Lower leg skin (tissue), 4 donors: ENCODE measurements around the gene SFXN2. TPM values are rescaled to one million over a fixed set of nuclear protein-coding genes. Genes with fewer than 3 reads are reported as not detected.
"Not testable (repeated sequence)": the region's sequence is repeated elsewhere in the genome, so short reads cannot be mapped to it uniquely, and the experiment has no call there.

Source experiments
- DNase-seq, 2 donors: peaks; one replicate each; pipeline ENCODE4 v3.0.0-alpha.2; 2019; ENCODE audit warnings: low spot score in 2 of 2
- H3K4me3 ChIP-seq: fragments of 200-600 bp; sonication (generic); 2 replicates; pipeline ENCODE4 v1.5.1; 2017; ENCODE audit warnings: mild to moderate bottlenecking, low read depth; ENCODE audit not compliant: poor library complexity, severe bottlenecking
- POLR2A ChIP-seq, 2 donors: fragments of 450-650 bp; IDR thresholded peaks; one replicate each; pipeline ENCODE4 v1.6.1; 2016 to 2017; ENCODE audit warnings: antibody characterized with exemption in 2 of 2, mild to moderate bottlenecking in 1 of 2, moderate library complexity in 1 of 2
- WGBS, 2 donors: methylation state at CpG; one replicate each; pipeline ENCODE4 v1.1.5; 2018; 5-methylcytosine and 5-hydroxymethylcytosine counted together
- intact Hi-C: fragments of 100-400 bp; cut with DNase I; formaldehyde crosslinking; loops from one replicate; pipeline ENCODE4 v1.15.0; 2023; ENCODE audit warnings: low total_unique reads
- total RNA-seq, 4 donors: library from RNA; depleted of rRNA; stranded (reverse); fragments of >200 nt; gene quantifications; one replicate each; pipeline ENCODE4 v1.1.0, GENCODE V29; 2016
- TF ChIP-seq, protein P1 (sequence below), 3 donors: fragments of 450-650 bp; IDR thresholded peaks; one replicate each; pipeline ENCODE4 v1.5.1; 2016; ENCODE audit warnings: antibody characterized with exemption in 3 of 3, mild to moderate bottlenecking in 3 of 3, moderate library complexity in 2 of 3

Gene SFXN2, protein sequence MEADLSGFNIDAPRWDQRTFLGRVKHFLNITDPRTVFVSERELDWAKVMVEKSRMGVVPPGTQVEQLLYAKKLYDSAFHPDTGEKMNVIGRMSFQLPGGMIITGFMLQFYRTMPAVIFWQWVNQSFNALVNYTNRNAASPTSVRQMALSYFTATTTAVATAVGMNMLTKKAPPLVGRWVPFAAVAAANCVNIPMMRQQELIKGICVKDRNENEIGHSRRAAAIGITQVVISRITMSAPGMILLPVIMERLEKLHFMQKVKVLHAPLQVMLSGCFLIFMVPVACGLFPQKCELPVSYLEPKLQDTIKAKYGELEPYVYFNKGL
- 1 to 10 TPM in 2 of 4 donors, under 1 TPM in 2; 0.46 to 4.7 (median 1.1) TPM for total RNA-seq

DNA sequence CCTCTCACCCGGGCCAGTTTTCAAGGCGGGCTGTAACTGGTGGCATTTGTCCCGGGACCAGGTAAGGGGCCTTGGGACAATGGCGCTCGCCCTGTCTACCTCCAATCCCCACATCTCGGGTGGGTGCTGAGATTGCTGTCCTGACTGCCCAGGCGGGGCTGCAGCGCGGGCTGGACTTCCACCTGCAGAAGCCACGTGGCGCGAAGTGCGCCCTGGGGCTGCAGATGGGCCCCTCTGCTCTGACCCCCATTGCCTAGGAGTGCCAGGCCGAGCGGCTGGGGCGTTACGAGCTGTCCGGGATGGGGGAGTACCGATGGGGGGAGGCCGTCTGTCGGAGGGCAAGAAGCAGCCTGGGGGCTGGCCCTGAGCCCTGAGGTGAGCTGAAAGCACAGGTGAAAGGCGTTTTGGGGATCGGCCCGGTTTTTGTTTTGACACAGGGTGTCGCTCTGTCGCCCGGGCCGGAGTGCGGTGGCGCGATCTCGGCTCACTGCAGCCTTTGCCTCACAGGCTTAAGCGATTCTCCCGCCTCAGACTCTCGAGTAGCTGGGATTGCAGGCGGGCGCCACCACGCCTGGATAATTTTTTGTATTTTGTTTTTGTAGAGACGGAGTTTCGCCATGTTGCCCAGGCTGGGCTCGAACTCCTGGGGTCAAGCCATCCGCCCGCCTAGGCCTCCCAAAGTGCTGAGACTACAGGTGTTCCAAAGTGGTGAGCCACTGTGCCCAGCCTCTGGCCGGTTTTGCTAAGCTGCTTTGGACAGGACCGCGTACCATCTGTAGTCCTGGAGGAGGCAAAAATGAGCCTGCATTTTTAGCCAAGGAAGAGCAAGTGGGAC is at the start of gene SFXN2:
SFXN2 (plus strand) TSS at position 16 of the 835 bp plus-strand sequence. CDS start 12,001 bp downstream, outside the sequence.
- intact Hi-C loops: no loop called here
- peak within 1 kb of the TSS; percentile 90 for H3K4me3 ChIP-seq
- DNase-seq: peak in 1 of 2 donors; percentile 89
- 5% methylated on average over 35 to 36 of the region's 46 CpGs for WGBS, 2 donors
- TF ChIP-seq POLR2A (IDR thresholded peaks at IDR 0.05): no peak

DNA sequence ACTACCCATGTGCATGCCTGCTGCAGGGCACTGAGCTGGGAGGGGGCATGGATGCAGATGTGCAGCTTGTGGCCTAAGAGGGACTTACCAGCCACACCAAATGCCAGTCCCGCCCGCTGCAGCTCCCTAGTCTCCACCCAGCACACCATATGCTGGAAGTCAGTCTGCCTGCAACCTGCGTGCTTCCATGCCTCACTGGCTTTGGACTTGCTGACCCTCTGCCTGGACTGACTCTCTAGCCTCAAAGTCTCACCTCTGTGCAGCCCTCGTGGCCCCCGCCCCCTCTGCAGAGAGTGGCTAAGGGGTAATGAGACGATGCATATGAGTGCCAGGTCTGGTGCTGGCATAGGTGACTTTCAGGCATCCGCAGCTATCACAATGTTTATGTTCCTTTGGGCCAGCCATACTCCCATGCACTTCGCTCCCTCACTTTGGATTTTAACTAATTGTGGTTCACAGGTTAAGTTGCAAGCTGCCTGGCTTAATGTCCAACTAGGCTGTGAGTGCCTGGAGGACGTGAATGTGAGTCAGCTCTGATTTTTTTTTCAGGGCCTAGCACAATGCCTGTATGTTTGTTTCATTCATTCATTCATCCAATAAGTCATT is 48.4 kb upstream of the SFXN2 start:
- no peak overlapping the region for H3K4me3 ChIP-seq
- no peak for DNase-seq
- WGBS, 2 donors: 74 to 81% methylated on average over 9 of the region's 9 CpGs
- TF ChIP-seq, protein P1, sequence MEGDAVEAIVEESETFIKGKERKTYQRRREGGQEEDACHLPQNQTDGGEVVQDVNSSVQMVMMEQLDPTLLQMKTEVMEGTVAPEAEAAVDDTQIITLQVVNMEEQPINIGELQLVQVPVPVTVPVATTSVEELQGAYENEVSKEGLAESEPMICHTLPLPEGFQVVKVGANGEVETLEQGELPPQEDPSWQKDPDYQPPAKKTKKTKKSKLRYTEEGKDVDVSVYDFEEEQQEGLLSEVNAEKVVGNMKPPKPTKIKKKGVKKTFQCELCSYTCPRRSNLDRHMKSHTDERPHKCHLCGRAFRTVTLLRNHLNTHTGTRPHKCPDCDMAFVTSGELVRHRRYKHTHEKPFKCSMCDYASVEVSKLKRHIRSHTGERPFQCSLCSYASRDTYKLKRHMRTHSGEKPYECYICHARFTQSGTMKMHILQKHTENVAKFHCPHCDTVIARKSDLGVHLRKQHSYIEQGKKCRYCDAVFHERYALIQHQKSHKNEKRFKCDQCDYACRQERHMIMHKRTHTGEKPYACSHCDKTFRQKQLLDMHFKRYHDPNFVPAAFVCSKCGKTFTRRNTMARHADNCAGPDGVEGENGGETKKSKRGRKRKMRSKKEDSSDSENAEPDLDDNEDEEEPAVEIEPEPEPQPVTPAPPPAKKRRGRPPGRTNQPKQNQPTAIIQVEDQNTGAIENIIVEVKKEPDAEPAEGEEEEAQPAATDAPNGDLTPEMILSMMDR (IDR thresholded peaks at IDR 0.05): no peak
- TF ChIP-seq POLR2A (IDR thresholded peaks at IDR 0.05): no peak
- intact Hi-C loops: no loop called here

GRCh38 chr10:102667411-102667810 is 47.0 kb upstream of the SFXN2 start:
- H3K4me3 ChIP-seq, DNase-seq, intact Hi-C loops: not testable (repeated sequence)
- WGBS, 2 donors: 94 to 97% methylated on average over 4 of the region's 4 CpGs

- H3K4me3 ChIP-seq: no peak overlapping the region
- 63 to 76% methylated on average over 10 of the region's 10 CpGs for WGBS, 2 donors
- no peak for DNase-seq
- intact Hi-C loops: no loop called here
- TF ChIP-seq, protein P1 (IDR thresholded peaks at IDR 0.05): no peak
- TF ChIP-seq POLR2A (IDR thresholded peaks at IDR 0.05): no peak
Observed at GRCh38 chr10:102668326-102669107, 45.9 kb upstream of the SFXN2 start.

DNA sequence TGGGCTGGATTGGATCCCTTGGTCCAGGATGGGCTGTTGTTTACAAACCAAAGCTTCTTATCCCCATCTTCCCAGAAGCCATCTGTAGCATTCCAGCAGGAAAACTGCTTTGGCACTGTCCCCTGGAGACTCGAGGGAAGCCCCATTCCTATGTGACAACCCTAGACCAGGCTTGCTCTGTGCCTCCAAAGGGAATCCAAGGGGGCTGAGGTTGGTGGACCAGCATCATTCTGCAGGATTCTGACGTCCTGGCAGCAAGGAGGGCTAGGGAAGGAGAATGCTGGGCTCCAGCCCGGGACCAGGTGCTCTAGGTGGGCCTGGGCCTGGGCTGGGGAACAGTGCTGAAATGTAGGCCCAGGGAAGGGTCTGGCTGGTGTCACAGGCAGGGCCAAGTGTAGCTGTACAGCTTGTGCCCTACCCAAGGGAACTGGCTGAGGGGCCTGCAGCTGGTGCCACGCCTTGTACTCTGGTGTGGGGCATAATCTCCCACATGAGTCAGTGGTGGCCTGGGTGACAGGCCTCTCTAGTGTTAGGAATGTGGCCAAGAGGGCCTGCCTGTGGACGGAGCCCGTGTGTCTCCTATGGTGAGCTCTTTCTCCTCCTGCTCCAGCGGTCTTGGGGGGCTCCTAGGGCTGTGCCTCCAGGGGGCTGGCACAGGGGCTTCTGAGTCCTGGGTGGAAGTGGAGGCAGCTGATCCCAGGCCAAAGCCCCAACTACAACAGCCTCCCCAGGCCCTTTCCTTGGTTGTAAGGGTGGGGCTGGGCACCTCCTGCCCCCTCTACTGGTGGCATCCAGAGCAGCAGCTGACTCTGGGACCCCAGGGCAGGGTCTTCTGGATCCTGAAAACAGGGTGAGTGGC is 45.0 kb upstream of the SFXN2 start:
- 59 to 71% methylated on average over 5 to 7 of the region's 7 CpGs for WGBS, 2 donors
- DNase-seq: no peak
- H3K4me3 ChIP-seq: no peak overlapping the region
- intact Hi-C loops: no loop called here
- no peak for TF ChIP-seq POLR2A (IDR thresholded peaks at IDR 0.05)
- TF ChIP-seq, protein P1 (IDR thresholded peaks at IDR 0.05): no peak
